Astrocyte (in vitro differentiated cells and primary cell): ENCODE results near the gene JAZF1.

Source experiments
- CTCF ChIP-seq: IDR thresholded peaks from 2 replicates; pipeline ENCODE4 v1.5.1; 2011; ENCODE audit warnings: low read depth, mild to moderate bottlenecking, inconsistent platforms, low read length, moderate library complexity; ENCODE audit not compliant: insufficient read depth
- EZH2 ChIP-seq: IDR thresholded peaks from 2 replicates; pipeline ENCODE4 v1.6.1; 2012; ENCODE audit warnings: mild to moderate bottlenecking, low read length, inconsistent platforms; ENCODE audit not compliant: insufficient read depth

GRCh38 chr7:27999829-28000228 lies 180.8 kb downstream of the JAZF1 start:
- TF ChIP-seq CTCF (no peak), EZH2 (no peak)
